Measurements from ENCODE around the gene EEF1G.

GRCh38 chr11:62553839-62554361 is 19.8 kb downstream of the EEF1G start:
- TF ChIP-seq CTCF (IDR thresholded peaks at IDR 0.05) (no peak), POLR2A (IDR thresholded peaks at IDR 0.05) (no peak)

Measured in uterus (tissue), 2 donors.